Caco-2 (cell line): ENCODE data around the gene C1orf53. TPM values are rescaled to one million over a fixed set of nuclear protein-coding genes. Genes with fewer than 3 reads are reported as not detected.

Source experiments
- BruUV-seq: library from RNA; stranded (reverse); fragments of 400-500 nt; replicated peaks from 2 replicates; lab custom pipeline; 2021; lab: Mats Ljungman, UMichigan
- CTCF ChIA-PET: fragments of 300-600 bp; sonication (Branson Sonifier 250); formaldehyde crosslinking; loops from one replicate; lab custom pipeline; 2022; ENCODE audit warnings: antibody characterized with exemption; lab: Charles Lee
- POLR2A ChIA-PET: fragments of 300-600 bp; sonication (Branson Sonifier 250); formaldehyde crosslinking; loops from one replicate; lab custom pipeline; 2022; ENCODE audit warnings: antibody characterized with exemption; lab: Charles Lee
- DNase-seq, 2 experiments: peaks; one replicate each; pipeline versions ENCODE4 v3.0.0 to v3.0.0-alpha.2; 2020 to 2022
- H3K27me3 ChIP-seq: replicated peaks from 2 replicates; pipeline ENCODE4 v1.6.0; 2011; ENCODE audit warnings: low read length; ENCODE audit not compliant: control insufficient read depth, insufficient read depth
- H3K36me3 ChIP-seq: 2 replicates; pipeline ENCODE4 v1.5.1; 2011; ENCODE audit warnings: low read length; ENCODE audit not compliant: control insufficient read depth, insufficient read depth
- H3K4me1 ChIP-seq: fragments of 250-450 bp; sonication (Bioruptor Pico); 2 replicates; pipeline ENCODE4 v1.5.1; 2020; ENCODE audit warnings: mild to moderate bottlenecking
- H3K4me3 ChIP-seq: 2 replicates; pipeline ENCODE4 v1.5.1; 2011; ENCODE audit warnings: low read depth, mild to moderate bottlenecking, control low read depth, low read length
- H3K9me3 ChIP-seq: fragments of 250-450 bp; sonication (Bioruptor Pico); 2 replicates; pipeline ENCODE4 v1.5.1; 2020; ENCODE audit warnings: mild to moderate bottlenecking, moderate library complexity
- H3K27ac Mint-ChIP-seq: one replicate; pipeline ENCODE4 v1.8.0; 2022; ENCODE audit warnings: mixed read lengths; ENCODE audit not compliant: unreplicated experiment
- H3K27me3 Mint-ChIP-seq: one replicate; pipeline ENCODE4 v1.8.0; 2022; ENCODE audit warnings: mixed read lengths; ENCODE audit not compliant: insufficient read depth, unreplicated experiment
- H3K36me3 Mint-ChIP-seq: one replicate; pipeline ENCODE4 v1.8.0; 2022; ENCODE audit warnings: mild to moderate bottlenecking, mixed read lengths; ENCODE audit not compliant: insufficient read depth, unreplicated experiment
- H3K4me1 Mint-ChIP-seq: one replicate; pipeline ENCODE4 v1.8.0; 2022; ENCODE audit warnings: low read depth, mixed read lengths; ENCODE audit not compliant: unreplicated experiment
- H3K4me3 Mint-ChIP-seq: one replicate; pipeline ENCODE4 v1.8.0; 2022; ENCODE audit warnings: mild to moderate bottlenecking, moderate library complexity, mixed read lengths; ENCODE audit not compliant: unreplicated experiment
- H3K9me3 Mint-ChIP-seq: one replicate; pipeline ENCODE4 v1.8.0; 2022; ENCODE audit warnings: mixed read lengths; ENCODE audit not compliant: unreplicated experiment
- intact Hi-C: fragments of 100-400 bp; cut with micrococcal nuclease; formaldehyde crosslinking; loops from one replicate; pipeline ENCODE4 v1.10.0; 2022; ENCODE audit not compliant: unreplicated experiment
- total RNA-seq: library from RNA; stranded (reverse); gene quantifications from 2 replicates; pipeline ENCODE4 v1.2.3, GENCODE V29; 2022
- TF ChIP-seq, protein P1 (sequence below), 2 experiments: fragments of 200-600 bp in 1 of 2; IDR thresholded peaks; 1 replicate in 1 of 2; 2 replicates in 1 of 2; pipeline versions ENCODE4 v1.5.1 to v1.8.0; 2011 to 2022; ENCODE audit warnings: antibody characterized with exemption in 1 of 2, control low read depth in 1 of 2, inconsistent platforms in 1 of 2, low read depth in 1 of 2, low read length in 1 of 2, mild to moderate bottlenecking in 1 of 2, moderate library complexity in 1 of 2; ENCODE audit not compliant: insufficient read depth in 1 of 2, severe bottlenecking in 1 of 2, unreplicated experiment in 1 of 2

Gene C1orf53
- total RNA-seq, 1 experiment from 2014 or later, result 9.9 TPM

DNA sequence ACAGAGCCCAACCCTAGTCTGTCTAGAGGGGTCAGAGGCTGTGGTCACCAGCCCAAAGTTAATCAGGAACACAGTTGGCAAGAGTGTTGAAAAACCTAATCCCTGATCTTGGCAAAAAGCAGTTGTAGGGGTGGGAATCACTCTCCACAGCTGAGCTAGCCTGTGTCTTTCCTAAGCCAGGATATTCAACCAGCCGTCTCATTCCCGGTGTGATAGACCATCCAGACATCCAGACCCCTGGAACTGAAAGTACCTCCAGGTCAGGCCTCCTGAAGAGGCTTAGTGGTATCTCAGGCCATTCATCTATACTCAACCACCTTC lies 19.6 kb downstream of the C1orf53 start:
- peaks cover 24% of the 10 kb centered on the region for H3K27me3 Mint-ChIP-seq
- H3K36me3 Mint-ChIP-seq, result no peaks in the 10 kb centered on the region
- H3K4me3 Mint-ChIP-seq, result no peak overlapping the region
- no TSS peak for BruUV-seq
- intact Hi-C loops, result loop anchor here (5.0 kb wide), 1 partner anchor 135 kb away; no protein-coding TSS in a partner anchor
- no peak overlapping the region for H3K27ac Mint-ChIP-seq
- peaks cover 14% of the 10 kb centered on the region for H3K4me1 Mint-ChIP-seq
- Histone ChIP-seq H3K9me3 (no peaks in the 10 kb centered on the region), H3K27me3 (no peaks in the 10 kb centered on the region), H3K36me3 (no peaks in the 10 kb centered on the region), H3K4me1 (no peaks in the 10 kb centered on the region), H3K4me3 (no peak overlapping the region)
- TF ChIP-seq, protein P1, sequence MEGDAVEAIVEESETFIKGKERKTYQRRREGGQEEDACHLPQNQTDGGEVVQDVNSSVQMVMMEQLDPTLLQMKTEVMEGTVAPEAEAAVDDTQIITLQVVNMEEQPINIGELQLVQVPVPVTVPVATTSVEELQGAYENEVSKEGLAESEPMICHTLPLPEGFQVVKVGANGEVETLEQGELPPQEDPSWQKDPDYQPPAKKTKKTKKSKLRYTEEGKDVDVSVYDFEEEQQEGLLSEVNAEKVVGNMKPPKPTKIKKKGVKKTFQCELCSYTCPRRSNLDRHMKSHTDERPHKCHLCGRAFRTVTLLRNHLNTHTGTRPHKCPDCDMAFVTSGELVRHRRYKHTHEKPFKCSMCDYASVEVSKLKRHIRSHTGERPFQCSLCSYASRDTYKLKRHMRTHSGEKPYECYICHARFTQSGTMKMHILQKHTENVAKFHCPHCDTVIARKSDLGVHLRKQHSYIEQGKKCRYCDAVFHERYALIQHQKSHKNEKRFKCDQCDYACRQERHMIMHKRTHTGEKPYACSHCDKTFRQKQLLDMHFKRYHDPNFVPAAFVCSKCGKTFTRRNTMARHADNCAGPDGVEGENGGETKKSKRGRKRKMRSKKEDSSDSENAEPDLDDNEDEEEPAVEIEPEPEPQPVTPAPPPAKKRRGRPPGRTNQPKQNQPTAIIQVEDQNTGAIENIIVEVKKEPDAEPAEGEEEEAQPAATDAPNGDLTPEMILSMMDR (IDR thresholded peaks at IDR 0.05; ENCODE audit: insufficient read depth in 1 of 2, low read depth in 1 of 2, low read length in 1 of 2, severe bottlenecking in 1 of 2, unreplicated experiment in 1 of 2), result no peak
- POLR2A ChIA-PET, result no interaction called here
- no peaks in the 10 kb centered on the region for H3K9me3 Mint-ChIP-seq
- no peak for DNase-seq
- CTCF ChIA-PET, result no interaction called here

DNA sequence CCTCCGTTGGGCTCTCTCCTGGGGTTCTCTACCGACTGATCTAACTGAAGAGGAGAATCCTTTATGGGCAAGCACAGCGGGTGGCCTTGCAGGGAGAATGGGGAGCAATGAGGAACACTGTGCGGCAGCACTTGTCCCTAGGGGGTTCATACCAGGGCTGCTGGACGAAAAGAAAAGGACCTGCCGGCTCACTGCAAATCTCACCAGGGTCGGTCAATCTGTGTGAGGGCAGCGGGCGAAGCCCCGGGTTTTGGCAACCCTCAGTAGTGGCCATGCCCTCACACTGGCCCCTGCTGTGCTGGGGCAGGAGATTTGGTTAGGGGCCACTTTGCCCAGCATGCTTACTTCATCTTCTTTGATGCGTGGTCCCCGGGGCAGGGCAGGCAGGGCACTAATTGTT lies 20.6 kb downstream of the C1orf53 start:
- no peaks in the 10 kb centered on the region for H3K36me3 ChIP-seq
- Mint-ChIP-seq H3K27me3 (peaks cover 15% of the 10 kb centered on the region), H3K4me1 (peaks cover 5% of the 10 kb centered on the region), H3K4me3 (no peak overlapping the region), H3K36me3 (no peaks in the 10 kb centered on the region), H3K27ac (no peak overlapping the region), H3K9me3 (no peaks in the 10 kb centered on the region)
- H3K27me3 ChIP-seq, result no peaks in the 10 kb centered on the region
- no peak overlapping the region for H3K4me3 ChIP-seq
- H3K9me3 ChIP-seq, result no peaks in the 10 kb centered on the region
- no peaks in the 10 kb centered on the region for H3K4me1 ChIP-seq
- intact Hi-C loops, result loop anchor here (5.0 kb wide), 1 partner anchor 134 kb away; no protein-coding TSS in a partner anchor
- DNase-seq, result no peak
- CTCF ChIA-PET, result no interaction called here
- TF ChIP-seq, protein P1 (IDR thresholded peaks at IDR 0.05; ENCODE audit: insufficient read depth in 1 of 2, low read depth in 1 of 2, low read length in 1 of 2, severe bottlenecking in 1 of 2, unreplicated experiment in 1 of 2), result no peak
- BruUV-seq, result no TSS peak
- POLR2A ChIA-PET, result no interaction called here

DNA sequence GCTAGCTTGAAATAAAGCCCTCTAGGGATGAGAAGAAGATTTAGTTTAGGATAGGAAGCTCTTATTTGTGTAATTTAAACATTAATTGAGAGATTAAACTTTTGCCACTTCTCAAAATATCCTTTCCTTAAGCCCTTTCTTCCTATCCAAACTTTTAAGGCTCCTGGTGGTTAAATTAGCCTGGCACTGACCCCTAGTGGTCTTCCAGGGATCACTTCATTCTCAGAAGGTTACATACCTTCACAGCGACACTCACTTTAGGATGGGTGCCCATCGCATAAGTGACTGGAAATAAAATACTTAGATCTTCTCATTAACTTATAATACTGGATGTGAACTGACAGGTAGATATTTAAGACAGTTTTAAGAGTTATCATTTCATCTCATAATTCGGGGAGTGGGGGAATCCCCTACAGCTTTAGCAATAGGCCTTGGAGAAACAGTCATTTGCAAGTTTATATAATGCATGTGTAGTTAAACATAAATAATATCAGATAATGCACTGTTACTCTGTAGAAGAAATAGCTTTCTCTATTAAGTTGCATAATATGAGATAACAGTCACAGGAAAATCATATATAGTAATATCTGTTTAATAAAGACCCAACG lies 22.2 kb downstream of the C1orf53 start:
- Mint-ChIP-seq H3K27ac (no peak overlapping the region), H3K27me3 (peaks cover 7% of the 10 kb centered on the region), H3K4me3 (no peak overlapping the region), H3K4me1 (no peaks in the 10 kb centered on the region), H3K9me3 (no peaks in the 10 kb centered on the region), H3K36me3 (no peaks in the 10 kb centered on the region)
- no peaks in the 10 kb centered on the region for H3K36me3 ChIP-seq
- H3K4me3 ChIP-seq, result no peak overlapping the region
- no peaks in the 10 kb centered on the region for H3K4me1 ChIP-seq
- no TSS peak for BruUV-seq
- intact Hi-C loops, result loop anchor here (1.0 to 5.0 kb wide), 7 partner anchors 56 to 540 kb away; no protein-coding TSS in a partner anchor
- TF ChIP-seq, protein P1 (IDR thresholded peaks at IDR 0.05; ENCODE audit: insufficient read depth in 1 of 2, low read depth in 1 of 2, low read length in 1 of 2, severe bottlenecking in 1 of 2, unreplicated experiment in 1 of 2), result peak; percentile 71 to 82
- DNase-seq, result peak in 1 of 2 experiments; percentile 55
- H3K27me3 ChIP-seq, result no peaks in the 10 kb centered on the region
- H3K9me3 ChIP-seq, result no peaks in the 10 kb centered on the region
- ChIA-PET CTCF (no interaction called here), POLR2A (no interaction called here)
